Measurements from ENCODE around the gene TMC7. TPM values are rescaled to one million over a fixed set of nuclear protein-coding genes. Genes with fewer than 3 reads are reported as not detected.
A peak's percentile ranks its signal among the peaks of the same experiment; 100 is the strongest.

TMC7 gene
- total and polyA plus RNA-seq, 2 of the 13 experiments (the other 11 are each of a cell fraction or from before 2014, with no cell fraction given), result 1.2 to 5.1 TPM

GRCh38 chr16:19086322-19087199 lies 102.8 kb downstream of the TMC7 start (continued):
- TF ChIP-seq FOXM1 (CRISPR knock-in tag; IDR thresholded peaks at IDR 0.05) (no peak), ZNF251 (CRISPR knock-in tag; IDR thresholded peaks at IDR 0.05) (no peak), ZBTB43 (CRISPR knock-in tag; conservative IDR thresholded peaks at IDR 0.05) (peak; percentile 66), PAX8 (CRISPR knock-in tag; IDR thresholded peaks at IDR 0.05; ENCODE audit: borderline replicate concordance) (0 out of 2 replicates have a peak, but pooled peaks have one; percentile 89), NR1H2 (CRISPR knock-in tag; IDR thresholded peaks at IDR 0.05; ENCODE audit: borderline replicate concordance, low read depth) (no peak), ATF5 (CRISPR knock-in tag; IDR thresholded peaks at IDR 0.05; ENCODE audit: low read depth) (0 out of 2 replicates have a peak, but pooled peaks have one; percentile 81), ZFP90 (CRISPR knock-in tag; IDR thresholded peaks at IDR 0.05; ENCODE audit: borderline replicate concordance) (peak; percentile 97), MED8 (CRISPR knock-in tag; IDR thresholded peaks at IDR 0.05; ENCODE audit: insufficient replicate concordance) (peak; percentile 68), RBFOX2 (IDR thresholded peaks at IDR 0.05; ENCODE audit: low read depth, low read length) (peak; percentile 77), ZNF337 (CRISPR knock-in tag; IDR thresholded peaks at IDR 0.05; ENCODE audit: borderline replicate concordance, low read depth) (no peak), ZNF441 (CRISPR knock-in tag; IDR thresholded peaks at IDR 0.05; ENCODE audit: borderline replicate concordance) (peak; percentile 61; the same call in 1 of the 2 replicates), ZNF503 (CRISPR knock-in tag; IDR thresholded peaks at IDR 0.05) (peak; percentile 53; the same call in 1 of the 2 replicates), ZNF724P (CRISPR knock-in tag; IDR thresholded peaks at IDR 0.05; ENCODE audit: borderline replicate concordance) (no peak; the same call in 1 of the 2 replicates), REPIN1 (CRISPR knock-in tag; IDR thresholded peaks at IDR 0.05; ENCODE audit: borderline replicate concordance, low read depth) (peak; percentile 92), ARNT (IDR thresholded peaks at IDR 0.05) (no peak), MAX (IDR thresholded peaks at IDR 0.05) (peak; percentile 74; the same call in 1 of the 2 replicates), SMAD3 (CRISPR knock-in tag; IDR thresholded peaks at IDR 0.05) (peak; percentile 67; the same call in 1 of the 2 replicates)
- TF ChIP-seq, protein P1, sequence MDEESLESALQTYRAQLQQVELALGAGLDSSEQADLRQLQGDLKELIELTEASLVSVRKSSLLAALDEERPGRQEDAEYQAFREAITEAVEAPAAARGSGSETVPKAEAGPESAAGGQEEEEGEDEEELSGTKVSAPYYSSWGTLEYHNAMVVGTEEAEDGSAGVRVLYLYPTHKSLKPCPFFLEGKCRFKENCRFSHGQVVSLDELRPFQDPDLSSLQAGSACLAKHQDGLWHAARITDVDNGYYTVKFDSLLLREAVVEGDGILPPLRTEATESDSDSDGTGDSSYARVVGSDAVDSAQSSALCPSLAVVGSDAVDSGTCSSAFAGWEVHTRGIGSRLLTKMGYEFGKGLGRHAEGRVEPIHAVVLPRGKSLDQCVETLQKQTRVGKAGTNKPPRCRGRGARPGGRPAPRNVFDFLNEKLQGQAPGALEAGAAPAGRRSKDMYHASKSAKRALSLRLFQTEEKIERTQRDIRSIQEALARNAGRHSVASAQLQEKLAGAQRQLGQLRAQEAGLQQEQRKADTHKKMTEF (CRISPR knock-in tag; IDR thresholded peaks at IDR 0.05), result peak; percentile 97
- TF ChIP-seq, protein P2, sequence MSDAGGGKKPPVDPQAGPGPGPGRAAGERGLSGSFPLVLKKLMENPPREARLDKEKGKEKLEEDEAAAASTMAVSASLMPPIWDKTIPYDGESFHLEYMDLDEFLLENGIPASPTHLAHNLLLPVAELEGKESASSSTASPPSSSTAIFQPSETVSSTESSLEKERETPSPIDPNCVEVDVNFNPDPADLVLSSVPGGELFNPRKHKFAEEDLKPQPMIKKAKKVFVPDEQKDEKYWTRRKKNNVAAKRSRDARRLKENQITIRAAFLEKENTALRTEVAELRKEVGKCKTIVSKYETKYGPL (CRISPR knock-in tag; IDR thresholded peaks at IDR 0.05), result no peak; the same call in 1 of the 2 replicates
- TF ChIP-seq, protein P3, sequence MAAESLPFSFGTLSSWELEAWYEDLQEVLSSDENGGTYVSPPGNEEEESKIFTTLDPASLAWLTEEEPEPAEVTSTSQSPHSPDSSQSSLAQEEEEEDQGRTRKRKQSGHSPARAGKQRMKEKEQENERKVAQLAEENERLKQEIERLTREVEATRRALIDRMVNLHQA (CRISPR knock-in tag; IDR thresholded peaks at IDR 0.05), result peak; percentile 34; the same call in 1 of the 2 replicates
